H1 (cell line): ENCODE data around the gene OSCP1. TPM values are rescaled to one million over a fixed set of nuclear protein-coding genes. Genes with fewer than 3 reads are reported as not detected.

Source experiments
- CTCF ChIA-PET: fragments of 300-600 bp; sonication (Branson Sonifier 250); formaldehyde crosslinking; loops from one replicate; lab custom pipeline; 2021; ENCODE audit not compliant: partially characterized antibody; lab: Charles Lee
- POLR2A ChIA-PET: fragments of 300-600 bp; sonication (Branson Sonifier 250); formaldehyde crosslinking; loops from one replicate; lab custom pipeline; 2021; ENCODE audit warnings: inconsistent platforms; ENCODE audit not compliant: partially characterized antibody; lab: Charles Lee
- DNase-seq, 2 experiments: peaks; one replicate each; pipeline versions ENCODE4 v3.0.0 to v3.0.0-alpha.2; 2010 to 2022; ENCODE audit warnings: low spot score in 2 of 2, low read depth in 1 of 2, mixed read lengths in 1 of 2
- FAIRE-seq: peaks from 2 replicates; lab custom pipeline; 2011; peaks lifted over from hg19 to GRCh38; lab: Jason Lieb, UNC
- H2AFZ ChIP-seq: 2 replicates; pipeline ENCODE4 v1.8.1; 2012; ENCODE audit warnings: low read length, inconsistent platforms
- H2AK5ac ChIP-seq: 2 replicates; pipeline ENCODE4 v1.6.1; 2013; ENCODE audit warnings: low read depth, low read length
- H2BK120ac ChIP-seq: replicated peaks from 2 replicates; pipeline ENCODE3; 2013; ENCODE audit warnings: low read depth, low read length, inconsistent platforms
- H2BK12ac ChIP-seq: 2 replicates; pipeline ENCODE4 v1.6.1; 2013; ENCODE audit warnings: low read depth, low read length
- H2BK15ac ChIP-seq: 2 replicates; pipeline ENCODE4 v1.6.1; 2013; ENCODE audit warnings: low read length
- H2BK20ac ChIP-seq: 2 replicates; pipeline ENCODE4 v1.6.1; 2013; ENCODE audit warnings: low read length
- H2BK5ac ChIP-seq: 2 replicates; pipeline ENCODE4 v1.6.1; 2013; ENCODE audit warnings: low read depth, low read length
- H3K14ac ChIP-seq: 2 replicates; pipeline ENCODE4 v1.6.1; 2013; ENCODE audit warnings: inconsistent platforms; ENCODE audit not compliant: insufficient read length
- H3K18ac ChIP-seq: 2 replicates; pipeline ENCODE4 v1.6.1; 2013; ENCODE audit warnings: low read length; ENCODE audit errors: extremely low read depth
- H3K23ac ChIP-seq: 2 replicates; pipeline ENCODE4 v1.6.1; 2013; ENCODE audit warnings: inconsistent platforms; ENCODE audit not compliant: insufficient read length
- H3K23me2 ChIP-seq: 2 replicates; pipeline ENCODE4 v1.6.1; 2013; ENCODE audit warnings: low read depth, low read length
- H3K27ac ChIP-seq: 2 replicates; pipeline ENCODE4 v1.6.1; 2011; ENCODE audit warnings: low read depth, low read length, inconsistent platforms
- H3K27me3 ChIP-seq, 4 experiments: replicated peaks in 1 of 4; 1 replicate in 1 of 4; 2 replicates in 3 of 4; pipeline versions ENCODE4 v1.6.1 to v1.8.1; 2011 to 2013; ENCODE audit warnings: low read length in 3 of 4, mild to moderate bottlenecking in 3 of 4, inconsistent platforms in 2 of 4, mixed read lengths in 2 of 4, moderate library complexity in 1 of 4; ENCODE audit not compliant: control insufficient read depth in 3 of 4, insufficient read depth in 3 of 4; ENCODE audit errors: extremely low read depth in 1 of 4
- H3K36me3 ChIP-seq, 4 experiments: 2 replicates each; pipeline versions ENCODE4 v1.6.1 to v1.8.1; 2011 to 2013; ENCODE audit warnings: mild to moderate bottlenecking in 4 of 4, low read length in 3 of 4, moderate library complexity in 2 of 4, control low read depth in 1 of 4, inconsistent platforms in 1 of 4; ENCODE audit not compliant: insufficient read depth in 4 of 4, control insufficient read depth in 2 of 4
- H3K4ac ChIP-seq: replicated peaks from 2 replicates; pipeline ENCODE3; 2013; ENCODE audit warnings: low read length, low read depth, mixed read lengths, inconsistent platforms; ENCODE audit not compliant: insufficient read length
- H3K4me1 ChIP-seq, 4 experiments: replicated peaks in 1 of 4; 1 replicate in 1 of 4; 2 replicates in 3 of 4; pipeline versions ENCODE4 v1.6.1 to v1.8.1; 2011 to 2013; ENCODE audit warnings: low read length in 3 of 4, inconsistent platforms in 2 of 4, mixed read lengths in 1 of 4; ENCODE audit not compliant: insufficient read depth in 4 of 4, control insufficient read depth in 3 of 4
- H3K4me2 ChIP-seq, 2 experiments: 2 replicates each; pipeline versions ENCODE4 v1.6.1 to v1.8.1; 2011 to 2013; ENCODE audit warnings: low read depth in 2 of 2, low read length in 2 of 2, control low read depth in 1 of 2, inconsistent platforms in 1 of 2, mild to moderate bottlenecking in 1 of 2; ENCODE audit not compliant: insufficient read depth in 1 of 2
- H3K4me3 ChIP-seq, 4 experiments: fragments of 200-600, 300-600 bp in 1 of 4; sonication (generic), shearing (Covaris generic), sonication (Bioruptor Twin) in 1 of 4; 2 replicates each; pipeline versions ENCODE4 v1.5.1 to v1.8.1; 2011 to 2016; ENCODE audit warnings: low read length in 4 of 4, low read depth in 3 of 4, control low read depth in 2 of 4, inconsistent platforms in 2 of 4, mild to moderate bottlenecking in 2 of 4, mixed read lengths in 1 of 4, moderate library complexity in 1 of 4; ENCODE audit not compliant: insufficient read depth in 2 of 4; ENCODE audit errors: extremely low read depth in 1 of 4
- H3K56ac ChIP-seq: replicated peaks from 2 replicates; pipeline ENCODE3; 2013; ENCODE audit warnings: low read depth, mild to moderate bottlenecking, mixed read lengths, low read length, inconsistent platforms; ENCODE audit not compliant: insufficient read length
- H3K79me1 ChIP-seq: 2 replicates; pipeline ENCODE4 v1.6.1; 2013; ENCODE audit warnings: low read depth, low read length, control low read depth
- H3K79me2 ChIP-seq, 2 experiments: 2 replicates each; pipeline versions ENCODE4 v1.6.1 to v1.8.1; 2012 to 2013; ENCODE audit warnings: low read length in 2 of 2, mild to moderate bottlenecking in 2 of 2, inconsistent platforms in 1 of 2; ENCODE audit not compliant: insufficient read depth in 2 of 2, control insufficient read depth in 1 of 2
- H3K9ac ChIP-seq, 4 experiments: replicated peaks in 1 of 4; 1 replicate in 1 of 4; 2 replicates in 3 of 4; pipeline versions ENCODE4 v1.6.1 to v1.8.1; 2011 to 2013; ENCODE audit warnings: low read depth in 3 of 4, low read length in 3 of 4, control low read depth in 2 of 4, mild to moderate bottlenecking in 2 of 4, moderate library complexity in 2 of 4, inconsistent platforms in 1 of 4; ENCODE audit errors: extremely low read depth in 1 of 4
- H3K9me3 ChIP-seq, 2 experiments: 2 replicates each; pipeline versions ENCODE4 v1.6.1 to v1.8.1; 2012 to 2013; ENCODE audit warnings: mild to moderate bottlenecking in 2 of 2, moderate library complexity in 2 of 2, control low read depth in 1 of 2, inconsistent platforms in 1 of 2, low read depth in 1 of 2, low read length in 1 of 2, mixed read lengths in 1 of 2; ENCODE audit not compliant: insufficient read depth in 2 of 2
- H4K20me1 ChIP-seq, 2 experiments: replicated peaks in 1 of 2; 2 replicates each; pipeline versions ENCODE3 to v1.8.1; 2011 to 2013; ENCODE audit warnings: inconsistent platforms in 2 of 2, low read length in 2 of 2, mild to moderate bottlenecking in 1 of 2; ENCODE audit not compliant: insufficient read depth in 2 of 2, control insufficient read depth in 1 of 2
- H4K5ac ChIP-seq: 2 replicates; pipeline ENCODE4 v1.6.1; 2013; ENCODE audit warnings: low read length, low read depth, mixed read lengths, inconsistent platforms; ENCODE audit not compliant: insufficient read length
- H4K8ac ChIP-seq: 2 replicates; pipeline ENCODE4 v1.8.0; 2013; ENCODE audit warnings: mild to moderate bottlenecking, moderate library complexity, low read length, inconsistent platforms; ENCODE audit not compliant: insufficient read depth; ENCODE audit errors: extremely low read depth
- H4K91ac ChIP-seq: replicated peaks from 2 replicates; pipeline ENCODE3; 2013; ENCODE audit warnings: low read length, mixed read lengths, inconsistent platforms; ENCODE audit not compliant: insufficient read length
- BRCA1 ChIP-seq: IDR thresholded peaks from 2 replicates; pipeline ENCODE4 v1.6.1; 2012; ENCODE audit warnings: low read depth, low read length, improper control_type of control experiment
- GTF2F1 ChIP-seq: IDR thresholded peaks from 2 replicates; pipeline ENCODE4 v1.6.1; 2012; ENCODE audit warnings: low read depth, low read length, improper control_type of control experiment, borderline replicate concordance
- SP1 ChIP-seq: IDR thresholded peaks from 2 replicates; pipeline ENCODE4 v1.6.1; 2011; ENCODE audit warnings: low read depth, low read length
- WGBS, 2 experiments: shearing (Covaris generic) in 1 of 2; methylation state at CpG; one replicate each; pipeline versions ENCODE4 v1.1.6 to v1.1.7; 2013 to 2015; ENCODE audit warnings: low lambda C conversion rate in 2 of 2, mixed read lengths in 2 of 2, inconsistent platforms in 1 of 2, low coverage in 1 of 2, missing lambda C conversion rate in 1 of 2; ENCODE audit not compliant: insufficient replicate concordance in 2 of 2, insufficient coverage in 1 of 2, insufficient read length in 1 of 2; ENCODE audit errors: extremely low coverage in 1 of 2, missing lambda C conversion rate in 1 of 2; 5-methylcytosine and 5-hydroxymethylcytosine counted together
- polyA plus RNA-seq, 7 experiments: library from polyadenylated mRNA; depleted of rRNA in 3 of 7; stranded (reverse) in 5 of 7; unstranded in 2 of 7; fragments of >200 nt in 5 of 7; fragments of 200-250 nt in 2 of 7; gene quantifications; 1 replicate in 5 of 7; 2 replicates in 1 of 7; 4 replicates in 1 of 7; pipeline versions ENCODE4 v1.2.1 to v1.2.3, GENCODE V29; 2011 to 2013; ENCODE audit warnings: missing spikeins in 2 of 7, mixed read lengths in 2 of 7
- total RNA-seq: library from RNA; stranded (reverse); fragmentation: NEBNext Ultra II Directional; extraction: Animal tissue kit (Norgen Biotek cat#: 25700); gene quantifications from 2 replicates; pipeline ENCODE4 v1.2.1, GENCODE V29; 2021

The OSCP1 gene
- total and polyA plus RNA-seq, 2 of the 8 experiments (the other 6 are each of a cell fraction or from before 2014, with no cell fraction given) = 1.8 to 3.3 TPM

DNA sequence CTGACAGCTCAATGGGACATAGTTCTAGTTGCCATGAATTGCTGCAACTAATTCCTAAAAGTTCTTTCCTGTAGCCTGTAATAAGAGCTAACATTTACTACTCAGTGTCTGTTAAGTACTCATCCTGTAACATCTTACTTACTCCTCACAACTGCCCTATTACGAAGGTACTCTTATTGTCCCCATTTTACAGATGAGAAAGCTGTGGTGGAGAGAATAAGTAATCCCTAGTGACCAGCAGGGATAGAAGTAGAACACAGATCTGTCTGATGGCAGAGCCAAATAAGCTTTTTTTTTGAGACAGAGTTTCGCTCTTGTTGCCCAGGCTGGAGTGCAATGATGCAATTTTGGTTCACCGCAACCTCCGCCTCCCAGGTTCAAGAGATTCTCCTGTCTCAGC lies 67.6 kb downstream of the OSCP1 start:
- H2AK5ac ChIP-seq = no peak overlapping the region
- H4K8ac ChIP-seq = no peak overlapping the region
- peaks cover 2 to 17% of the 10 kb centered on the region in 2 experiments for H4K20me1 ChIP-seq
- H3K23me2 ChIP-seq = peaks cover 9% of the 10 kb centered on the region; the same call in 1 of the 2 replicates
- no peak overlapping the region for H3K9ac ChIP-seq
- H2BK120ac ChIP-seq = no peak overlapping the region
- FAIRE-seq (no peak), DNase-seq (no peak)
- H3K79me1 ChIP-seq = peaks cover 14% of the 10 kb centered on the region
- H3K56ac ChIP-seq = no peak overlapping the region
- H3K14ac ChIP-seq = no peak overlapping the region
- no peak overlapping the region for H2BK12ac ChIP-seq
- no peak overlapping the region for H3K4me3 ChIP-seq
- peaks cover 6 to 14% (median 10%) of the 10 kb centered on the region in 4 experiments; a peak in 6 of 7 replicates for H3K4me1 ChIP-seq
- no peaks in the 10 kb centered on the region for H3K9me3 ChIP-seq
- POLR2A ChIA-PET = interaction anchor here (0.6 to 1.3 kb wide), 3 partner anchors 57 to 145 kb away, joined by 3 read pairs; partner anchors contain the start of gene EVA1B
- no peak overlapping the region for H2BK5ac ChIP-seq
- no peak overlapping the region for H2AFZ ChIP-seq
- peaks cover 6 to 67% of the 10 kb centered on the region in 2 experiments for H3K79me2 ChIP-seq
- TF ChIP-seq GTF2F1 (no peak), SP1 (no peak), BRCA1 (no peak)
- 98% methylated on average over 4 of the region's 4 CpGs; no CpG with 5 or more reads in 1 of the 2 experiments for WGBS, 2 experiments
- H3K36me3 ChIP-seq = no peaks in the 10 kb centered on the region
- H3K23ac ChIP-seq = no peak overlapping the region
- no peak overlapping the region for H3K27ac ChIP-seq
- no peak overlapping the region for H2BK20ac ChIP-seq
- H3K4me2 ChIP-seq = no peak overlapping the region
- H4K91ac ChIP-seq = no peak overlapping the region
- CTCF ChIA-PET = interaction anchor here (0.5 to 9.8 kb wide), 5 partner anchors 14 to 286 kb away, joined by 3 to 90 read pairs (median 4); no protein-coding TSS in a partner anchor
- no peak overlapping the region for H2BK15ac ChIP-seq
- no peak overlapping the region for H4K5ac ChIP-seq
- no peak overlapping the region for H3K4ac ChIP-seq
- no peak overlapping the region for H3K18ac ChIP-seq
- H3K27me3 ChIP-seq = no peaks in the 10 kb centered on the region
